H4 (cell line): Measurements from ENCODE around the gene WDFY2. TPM values are rescaled to one million over a fixed set of nuclear protein-coding genes. Genes with fewer than 3 reads are reported as not detected.

Experiments used
- DNase-seq: peaks from one replicate; pipeline ENCODE4 v3.0.0-alpha.2; 2015; ENCODE audit warnings: low spot score
- total RNA-seq: library from RNA; depleted of rRNA; stranded (reverse); fragments of >200 nt; shearing (Covaris generic); gene quantifications from 2 replicates; pipeline ENCODE4 v1.2.3, GENCODE V29; 2014

WDFY2 gene
- total RNA-seq, 1 experiment from 2014 or later = 1.3 TPM

DNA sequence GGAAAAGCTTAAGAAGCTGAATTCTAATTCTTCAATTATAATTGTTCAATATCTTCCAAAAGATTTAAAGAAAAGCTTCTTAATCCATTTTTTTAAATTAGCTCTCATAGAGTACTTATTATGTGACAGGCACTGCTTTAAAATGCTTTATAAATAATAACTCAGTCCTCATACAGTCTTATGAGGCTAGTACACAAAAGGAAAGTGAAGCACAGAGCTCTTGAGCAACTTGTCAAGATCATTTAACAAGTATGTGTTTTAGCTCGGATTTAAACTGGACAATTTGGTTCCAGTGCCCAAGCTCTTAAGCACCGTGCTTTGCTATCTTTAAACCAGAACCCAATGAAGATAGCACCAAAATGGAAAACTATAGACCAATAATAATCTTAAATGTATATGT lies 113.6 kb downstream of the WDFY2 start:
- no peak for DNase-seq

DNA sequence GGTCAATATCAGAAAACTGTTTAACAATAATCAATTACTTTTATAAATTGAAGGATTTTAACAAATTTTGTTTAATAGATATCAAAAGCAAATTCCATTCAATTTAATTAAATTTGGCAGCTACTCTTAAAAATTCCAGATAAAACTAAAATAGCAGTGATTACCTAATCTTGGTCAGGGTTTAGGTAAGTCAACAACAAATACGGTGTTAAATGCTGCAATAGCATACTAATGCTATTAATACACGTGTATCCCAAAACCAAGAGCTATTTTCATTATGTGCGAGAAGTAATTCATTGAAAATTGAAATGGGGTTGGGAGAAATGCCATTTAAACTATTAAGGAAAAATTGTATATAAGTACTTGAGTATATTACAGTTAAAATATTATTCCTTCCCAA lies 114.1 kb downstream of the WDFY2 start:
- DNase-seq = no peak

DNA sequence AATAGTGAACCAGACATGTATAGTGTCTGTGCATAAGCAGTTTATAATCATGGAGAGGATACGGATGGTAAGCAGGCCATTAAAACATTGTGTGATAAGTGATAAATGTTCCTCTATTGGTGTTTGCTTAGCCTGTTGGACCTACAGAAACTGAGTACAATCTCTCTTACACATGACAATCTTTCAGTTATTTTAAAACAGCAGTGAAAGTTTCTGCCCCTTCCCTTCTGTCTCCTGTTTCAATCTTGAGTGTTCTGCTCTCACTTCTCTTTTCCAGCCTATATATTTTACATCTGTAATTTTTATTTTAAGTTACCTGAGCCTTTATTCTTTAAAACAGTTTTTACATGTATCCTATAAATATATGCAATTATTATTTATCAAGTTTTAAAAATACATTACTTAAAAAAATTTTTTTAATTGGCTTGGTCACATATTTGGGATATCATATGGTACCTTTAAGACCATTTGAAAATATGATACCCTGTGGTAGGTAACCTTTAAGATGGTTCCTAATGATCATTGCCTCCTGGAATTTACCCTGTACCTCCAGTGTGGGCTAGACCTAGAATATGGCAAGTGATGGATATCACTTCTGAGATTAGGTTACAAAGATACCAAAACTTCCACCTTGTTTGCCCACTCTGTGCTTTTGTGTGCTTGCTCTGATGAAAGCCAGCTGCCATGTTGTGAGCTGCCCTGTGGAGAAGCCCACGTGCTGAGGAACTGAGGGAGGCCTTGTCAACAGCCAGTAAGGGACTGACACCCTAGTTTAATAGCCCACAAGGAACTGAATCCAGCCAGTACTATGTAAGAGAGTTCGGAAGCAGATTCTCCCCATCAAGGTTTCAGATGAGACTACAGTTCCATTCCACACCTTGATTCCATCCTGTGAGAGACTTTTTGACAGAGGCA lies 120.4 kb downstream of the WDFY2 start:
- DNase-seq = no peak

DNA sequence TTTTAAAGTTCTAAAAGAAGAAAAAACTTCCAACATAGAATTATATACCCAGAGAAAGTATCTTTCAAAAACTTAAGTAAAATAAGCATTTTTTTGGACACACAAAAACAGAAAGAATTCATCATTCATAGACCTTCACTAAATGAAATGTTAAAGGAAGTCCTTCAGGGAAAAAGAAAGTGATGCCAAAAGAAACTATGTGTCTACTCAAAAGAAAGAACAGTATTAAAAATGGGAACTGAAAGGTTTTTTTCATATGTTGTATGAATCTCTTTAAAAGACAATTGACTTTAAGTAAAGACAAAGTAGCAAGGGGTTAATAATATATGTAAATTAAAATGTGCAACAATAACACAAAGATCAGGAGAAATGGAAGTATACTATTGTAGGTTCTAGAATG lies 123.2 kb downstream of the WDFY2 start:
- DNase-seq = no peak

DNA sequence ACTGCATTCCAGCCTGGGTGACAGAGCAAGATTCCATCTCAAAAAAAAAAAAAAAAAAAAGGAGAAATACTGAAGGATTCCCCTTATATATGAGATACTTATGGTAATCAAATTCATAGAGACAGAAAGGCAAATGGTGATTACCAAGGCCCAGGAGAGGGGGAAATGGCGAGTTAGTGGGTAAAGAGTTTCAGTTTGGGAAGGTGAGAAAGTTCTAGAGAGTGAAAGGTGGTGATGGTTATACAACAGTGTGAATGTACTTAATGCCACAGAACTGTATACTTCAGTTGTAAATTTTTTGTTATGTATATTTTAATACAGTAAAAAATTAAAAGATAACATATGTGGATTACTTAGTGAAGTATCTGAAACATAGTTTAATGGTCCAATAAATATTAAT lies 129.5 kb downstream of the WDFY2 start:
- no peak for DNase-seq

DNA sequence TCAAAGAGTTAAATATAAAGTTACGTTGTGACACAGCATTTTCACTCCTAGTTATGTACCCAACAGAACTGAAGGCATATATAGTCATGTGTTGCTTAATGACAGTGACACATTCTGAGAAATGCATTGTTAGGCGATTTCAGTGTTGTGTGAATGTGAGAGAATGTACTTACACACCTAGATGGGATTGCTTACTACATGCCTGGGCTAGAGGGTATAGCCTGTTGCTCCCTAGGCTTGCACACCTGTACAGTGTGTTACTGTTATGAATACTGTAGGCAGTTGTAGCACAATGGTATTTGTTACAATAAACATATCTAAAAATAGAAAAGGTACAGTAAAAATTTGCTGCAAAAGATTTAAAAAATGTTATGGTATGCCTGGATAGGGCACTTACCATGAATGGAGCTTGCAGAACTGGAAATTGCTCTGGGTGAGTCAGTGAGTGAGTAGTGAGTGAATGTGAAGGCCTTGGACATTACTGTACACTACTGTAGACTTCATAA lies 130.5 kb downstream of the WDFY2 start:
- no peak for DNase-seq

DNA sequence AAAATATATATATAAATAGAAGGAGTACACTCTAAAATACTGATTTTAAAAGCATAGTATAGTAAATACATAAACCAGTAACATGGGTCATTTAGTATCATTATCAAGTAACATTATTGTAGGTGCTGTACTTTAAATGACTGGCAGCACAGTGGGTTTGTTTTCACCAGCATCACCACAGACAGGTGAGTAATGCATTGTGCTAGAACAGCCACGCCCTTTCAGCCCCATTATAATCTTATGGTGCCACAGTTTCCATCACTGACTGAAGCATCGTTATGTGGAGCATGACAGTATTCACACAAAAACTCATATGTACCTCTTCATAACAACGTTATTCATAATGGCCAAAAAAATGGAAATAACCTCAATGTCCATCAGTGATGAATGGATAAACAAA lies 131.4 kb downstream of the WDFY2 start:
- DNase-seq = no peak

DNA sequence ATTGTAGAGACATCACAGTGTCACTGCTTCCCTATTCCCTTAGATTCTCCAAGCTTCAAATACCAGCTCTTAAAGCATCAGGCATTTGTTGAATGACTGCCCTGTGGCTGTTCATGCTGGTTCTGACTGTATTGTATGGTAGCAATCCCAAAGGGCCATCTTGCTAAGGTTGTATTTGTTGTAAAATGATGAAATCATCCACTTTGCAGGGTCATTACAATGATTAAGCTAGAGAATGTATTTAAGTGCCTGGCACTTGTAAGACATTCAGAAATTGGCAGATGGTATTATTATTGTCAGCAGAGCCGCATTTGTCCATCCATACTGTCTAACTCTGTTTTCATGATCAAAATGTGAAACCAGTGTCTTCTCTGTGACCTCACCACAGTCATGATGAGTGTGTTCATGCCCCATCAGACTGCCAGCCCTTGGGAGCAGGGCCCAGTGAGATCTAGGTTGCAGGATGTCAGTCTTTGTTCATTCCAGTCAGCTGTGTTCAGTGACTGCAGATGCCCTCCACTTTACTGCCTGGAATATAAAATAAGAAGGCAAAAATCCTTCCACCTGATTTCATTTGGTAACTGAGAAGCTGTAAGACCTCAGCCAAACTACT lies 133.6 kb downstream of the WDFY2 start:
- no peak for DNase-seq

DNA sequence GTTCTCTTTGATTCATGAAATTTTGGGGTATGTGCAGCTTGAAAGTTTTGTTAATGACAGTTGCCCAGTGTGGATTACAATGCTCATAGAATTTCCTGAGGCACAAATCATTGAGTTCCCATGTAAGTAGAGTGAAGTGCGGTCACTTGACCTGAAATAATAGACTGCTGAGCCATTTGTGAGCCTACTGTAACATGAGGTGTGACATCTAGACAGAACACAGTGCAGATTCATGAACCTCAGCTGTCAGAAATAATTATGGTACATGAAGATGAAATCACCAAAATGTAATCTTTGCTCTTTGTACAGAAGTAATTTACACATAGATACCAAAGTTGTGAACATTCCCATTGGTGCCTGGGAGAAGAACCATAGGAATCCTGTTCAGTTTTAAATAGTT lies 135.1 kb downstream of the WDFY2 start:
- no peak for DNase-seq

DNA sequence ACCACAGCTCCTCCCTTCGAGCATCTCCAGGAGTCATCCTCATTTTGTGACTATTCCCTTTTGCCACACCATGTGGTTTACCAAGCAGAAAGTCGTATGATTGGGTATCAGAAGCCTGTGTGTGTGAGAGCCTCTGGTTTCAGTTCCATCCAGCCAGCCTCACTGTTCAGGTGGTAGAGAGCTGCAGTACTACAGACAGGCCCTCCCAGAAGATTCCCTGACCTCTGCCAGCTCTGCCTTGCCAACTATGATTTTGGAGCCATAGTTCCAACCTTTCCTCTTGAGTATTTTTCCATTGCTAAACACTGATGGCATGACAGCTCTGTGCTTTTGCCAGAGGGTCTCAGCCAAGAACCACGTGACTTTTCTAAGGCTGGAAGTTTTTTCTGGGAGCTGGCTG lies 137.2 kb downstream of the WDFY2 start:
- no peak for DNase-seq

DNA sequence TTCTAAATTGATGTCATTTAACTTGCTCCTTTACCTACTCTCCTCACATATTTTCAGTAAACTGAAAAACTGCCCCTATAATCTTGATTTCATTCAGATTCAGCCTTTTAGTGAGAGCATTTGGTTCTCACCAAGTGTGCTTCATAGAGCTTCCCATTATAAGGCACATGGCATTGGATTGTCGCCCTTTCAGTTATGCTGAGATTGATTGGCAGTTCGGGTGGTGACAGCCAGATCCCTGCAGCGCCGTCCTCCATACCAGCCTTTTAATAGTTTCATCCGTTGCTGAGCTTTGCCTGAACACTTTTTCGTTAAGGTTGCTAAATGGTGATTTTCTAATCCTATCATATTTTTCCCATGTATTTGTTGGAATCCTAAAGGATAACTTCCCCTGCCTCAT lies 139.3 kb downstream of the WDFY2 start:
- DNase-seq = no peak

DNA sequence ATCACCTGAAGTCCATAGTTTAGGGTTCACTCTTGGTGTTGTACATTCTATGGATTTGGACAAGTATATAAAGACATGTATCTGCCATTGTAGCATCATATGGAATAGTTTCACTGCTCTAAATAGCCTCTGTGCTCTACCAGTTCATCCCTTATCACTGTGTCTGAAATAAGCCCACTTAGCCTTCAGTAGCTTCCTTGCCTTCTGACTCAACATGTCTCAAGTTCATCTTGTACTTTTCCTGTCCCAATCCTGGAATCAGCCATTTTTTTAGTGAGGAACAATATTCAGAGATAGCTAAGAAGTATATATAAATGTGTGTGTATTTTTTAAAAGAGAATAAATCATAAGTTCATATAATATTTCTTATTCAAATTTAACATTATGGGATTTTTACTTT lies 140.5 kb downstream of the WDFY2 start:
- DNase-seq = no peak

DNA sequence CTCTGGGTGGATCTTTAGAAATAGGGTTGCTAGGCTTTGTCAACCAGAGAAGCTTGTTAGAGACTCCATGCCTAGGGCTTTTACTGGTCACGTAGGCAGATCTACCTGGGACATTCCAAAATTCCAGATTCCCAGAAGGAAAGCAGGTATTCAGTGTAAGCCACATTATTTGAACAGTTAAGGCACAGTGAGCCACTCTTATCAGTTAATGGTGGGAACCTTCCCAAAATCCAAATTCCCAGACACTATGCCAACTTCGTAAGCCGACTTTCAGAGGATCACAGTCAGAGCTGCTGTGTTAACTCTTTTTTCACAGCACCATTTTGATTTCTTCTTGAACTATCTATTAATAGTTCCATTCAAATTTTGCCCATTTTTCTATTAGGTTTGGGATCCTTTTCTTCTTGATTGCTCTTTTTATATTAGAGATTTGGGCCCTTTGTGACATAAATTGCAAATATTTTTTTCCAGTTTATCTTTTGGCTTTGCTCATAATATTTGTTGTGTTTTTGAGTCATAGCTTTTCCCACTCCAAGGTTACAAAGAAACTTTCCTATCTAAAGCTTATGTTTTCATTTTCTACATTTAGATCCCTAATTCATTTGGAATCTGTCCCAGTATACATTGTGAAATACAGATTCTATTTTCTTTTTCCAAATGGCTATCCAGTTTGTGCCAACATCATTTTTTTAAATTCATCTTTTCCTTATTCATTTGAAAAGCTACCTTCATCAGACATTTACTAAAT lies 142.4 kb downstream of the WDFY2 start:
- DNase-seq = no peak

DNA sequence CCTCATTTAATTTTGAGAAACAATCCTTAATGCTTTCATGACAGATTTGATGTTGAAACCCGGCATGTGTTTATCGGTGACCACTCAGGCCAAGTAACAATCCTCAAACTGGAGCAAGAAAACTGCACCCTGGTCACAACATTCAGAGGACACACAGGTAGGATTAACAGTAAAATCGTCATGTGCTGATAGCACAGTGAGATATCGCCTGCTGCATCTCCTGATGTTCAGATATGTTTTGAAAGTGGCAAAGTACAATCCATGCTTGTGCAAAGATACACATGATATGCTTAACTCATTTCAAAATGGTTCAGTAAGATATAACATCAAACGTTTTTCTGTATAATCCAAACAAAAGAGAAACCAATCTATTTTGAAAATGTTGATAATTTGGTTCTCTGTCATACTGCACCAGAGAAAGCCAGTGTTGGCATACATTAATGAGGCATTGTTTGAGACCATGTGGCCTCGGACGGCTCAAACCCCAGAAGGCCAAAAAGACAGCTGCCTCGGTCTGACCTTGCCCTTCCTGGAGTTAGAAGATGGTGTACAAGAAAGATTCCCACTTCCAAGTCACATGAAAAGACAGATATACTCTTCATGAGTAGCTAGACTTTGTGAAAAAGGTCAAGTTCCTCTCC lies 143.5 kb downstream of the WDFY2 start:
- no peak for DNase-seq

DNA sequence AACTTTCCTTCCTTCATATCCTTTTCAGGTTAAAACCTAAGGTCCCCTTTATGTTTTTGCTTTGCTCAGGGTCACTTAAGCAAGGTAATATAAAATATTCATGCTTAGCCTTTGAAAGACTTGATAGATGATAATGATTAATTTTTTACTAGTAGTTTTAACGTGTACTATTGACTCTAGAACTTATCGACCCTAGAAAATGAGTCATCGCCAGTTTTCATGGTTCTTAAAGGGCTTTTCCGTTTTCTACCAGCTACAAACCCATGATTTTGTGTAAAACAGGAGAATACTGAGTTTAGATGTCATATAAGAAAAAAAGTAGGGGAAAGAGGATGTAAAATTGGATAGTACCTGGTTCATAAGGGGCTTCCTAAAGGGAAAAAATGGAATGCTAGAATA lies 144.0 kb downstream of the WDFY2 start:
- no peak for DNase-seq

DNA sequence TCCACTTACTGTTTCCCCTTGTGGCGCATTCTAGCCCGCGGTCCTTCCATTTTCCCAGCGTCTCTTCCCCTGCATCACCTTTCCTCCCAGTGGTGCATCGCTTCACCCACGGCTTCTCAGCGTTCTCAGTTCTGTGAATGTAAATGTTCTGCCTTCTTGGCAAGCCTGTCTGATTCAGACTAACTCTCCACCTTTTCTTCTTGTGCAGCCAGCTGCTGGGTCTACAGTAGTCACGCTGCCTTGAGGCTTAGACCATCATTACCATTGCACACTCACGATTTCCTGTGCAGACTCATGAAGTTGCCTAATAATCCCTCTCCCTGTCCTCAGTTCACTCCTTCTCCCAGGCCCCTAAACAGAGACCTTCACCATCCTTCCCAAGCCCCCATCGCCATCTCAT lies 144.7 kb downstream of the WDFY2 start:
- DNase-seq = peak; percentile 31

DNA sequence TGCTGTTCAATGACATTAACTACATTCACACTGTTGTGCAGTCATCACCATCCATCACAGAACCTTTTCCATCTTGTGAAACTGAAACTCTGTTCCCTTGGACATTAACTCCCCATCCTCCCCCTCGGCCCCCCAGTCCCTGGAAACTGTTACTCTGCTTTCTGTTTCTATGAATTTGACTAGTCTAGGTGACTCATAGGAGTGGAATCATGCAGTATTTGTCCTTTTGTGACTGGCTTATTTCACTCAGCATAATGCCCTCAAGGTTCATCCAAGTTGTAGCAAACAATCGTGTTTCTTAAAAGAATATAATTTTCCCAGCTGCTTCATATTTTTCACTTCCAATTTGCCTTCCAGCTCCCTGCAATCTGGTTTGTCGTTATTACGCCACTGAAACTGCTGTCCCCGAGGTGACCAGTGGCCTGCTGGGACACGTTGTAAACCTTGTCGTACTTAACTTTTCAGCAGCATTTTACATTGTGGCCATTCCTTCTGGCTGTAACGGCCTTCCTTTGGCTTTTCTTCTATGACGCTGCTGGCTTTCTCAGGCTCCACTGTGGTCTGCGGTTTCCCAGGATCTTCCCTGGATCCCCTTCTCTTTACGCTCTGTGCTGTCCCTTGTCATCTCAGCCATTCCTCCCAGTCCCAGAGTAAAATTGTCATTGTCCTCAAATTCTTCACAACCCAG lies 145.7 kb downstream of the WDFY2 start:
- peak; percentile 78 for DNase-seq

DNA sequence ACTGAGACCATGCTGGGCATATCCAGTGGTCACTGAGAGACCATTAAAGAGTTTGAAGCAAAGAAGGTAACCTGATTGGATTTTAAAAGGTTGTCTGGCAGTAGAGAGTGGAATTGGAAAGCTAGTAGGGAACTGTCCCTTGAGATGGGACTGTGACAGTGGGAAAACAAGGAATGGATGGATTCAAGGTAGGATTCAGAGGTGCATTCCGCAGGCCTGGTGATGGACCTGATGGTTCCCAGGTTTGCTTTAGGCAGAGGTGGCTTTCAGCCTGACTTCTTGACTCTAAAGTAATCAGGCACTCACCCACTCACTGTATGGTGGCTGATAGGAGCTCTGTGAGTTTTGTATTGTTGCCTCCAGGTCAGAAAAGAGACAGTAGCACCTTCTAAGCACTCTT lies 146.7 kb downstream of the WDFY2 start:
- no peak for DNase-seq

DNA sequence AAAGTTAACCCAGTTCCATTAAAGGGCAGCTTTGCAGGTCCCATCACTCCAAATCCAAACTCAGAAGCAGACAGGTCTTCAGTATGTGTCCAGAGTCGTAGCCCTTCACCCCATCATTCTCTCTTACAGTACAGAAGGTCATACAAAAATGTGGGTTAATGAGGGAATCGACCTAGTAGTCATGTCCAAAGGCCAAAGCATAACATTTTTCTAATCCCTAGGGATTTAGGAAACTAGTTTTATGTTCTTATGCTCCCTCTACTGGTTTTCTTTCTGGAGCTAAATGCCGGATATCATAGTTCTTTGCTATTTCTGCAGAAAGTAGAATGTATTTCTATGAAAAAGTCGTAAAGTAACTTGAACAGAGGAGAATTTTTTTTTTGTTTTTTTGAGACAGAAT lies 147.5 kb downstream of the WDFY2 start:
- no peak for DNase-seq

DNA sequence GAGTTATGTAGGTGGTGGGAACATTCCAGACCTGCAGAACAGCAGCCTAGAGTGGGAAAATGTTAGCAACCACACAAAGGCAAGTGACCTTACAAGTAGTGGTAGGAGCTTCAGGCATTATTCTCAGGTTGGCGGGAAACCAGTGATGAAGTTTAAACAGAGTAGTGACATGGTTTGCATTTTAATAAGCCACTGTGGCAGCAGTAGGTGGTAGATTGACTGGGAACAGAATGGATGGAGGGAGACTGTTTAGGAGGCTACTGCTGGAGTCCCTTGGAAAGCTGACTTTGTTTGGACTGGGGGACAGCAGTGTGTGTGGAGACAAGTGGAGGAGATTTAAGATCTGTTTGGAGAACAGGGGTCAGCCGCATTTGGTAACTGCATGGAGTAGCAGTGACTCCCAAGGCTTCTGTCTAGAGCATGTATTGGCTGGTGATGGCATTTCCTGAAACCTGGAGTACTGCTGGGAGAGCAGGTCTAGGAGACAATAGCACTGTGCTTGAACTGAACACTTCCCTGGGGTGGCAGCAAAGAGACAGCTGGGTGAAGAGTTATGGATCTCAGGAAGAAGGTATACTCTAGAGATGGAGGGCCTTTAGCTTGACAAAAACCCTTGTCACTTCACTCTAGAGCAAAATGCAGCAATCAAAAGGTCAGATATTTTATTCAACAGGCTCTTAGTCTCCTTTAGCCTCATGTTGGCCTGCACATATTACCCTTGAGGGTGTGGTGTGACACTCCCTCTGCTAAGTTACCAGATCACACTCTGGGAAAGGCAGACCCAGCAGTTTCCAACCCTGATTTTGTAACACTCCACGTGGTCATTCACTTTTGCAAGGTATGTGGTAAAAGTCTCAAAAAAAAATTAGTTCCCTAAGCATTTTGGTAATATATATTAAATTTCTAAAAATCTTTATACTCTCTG lies 149.4 kb downstream of the WDFY2 start:
- DNase-seq = no peak
